ENCODE measurements around the gene ZFAND3. TPM values are rescaled to one million over a fixed set of nuclear protein-coding genes. Genes with fewer than 3 reads are reported as not detected.

The ZFAND3 gene
- total and polyA plus RNA-seq, 3 donors from 2014 or later, result 104 to 329 (median 109) TPM

- Histone ChIP-seq H3K4me1 (no peaks in the 10 kb centered on the region), H3K4me3 (no peak overlapping the region), H3K27ac (no peak overlapping the region), H3K9me3 (no peaks in the 10 kb centered on the region), H3K27me3 (no peaks in the 10 kb centered on the region), H3K36me3 (ENCODE audit: low read depth, missing control alignments) (no peaks in the 10 kb centered on the region)
- WGBS, 2 donors, result 79 to 81% methylated on average over 4 of the region's 4 CpGs
- no peak for TF ChIP-seq POLR2A (IDR thresholded peaks at IDR 0.05)
- TF ChIP-seq CTCF (IDR thresholded peaks at IDR 0.05), result no peak
- DNase-seq, result no peak
- intact Hi-C loops (cut with DNase I; ENCODE audit: low total_unique reads), result no loop called here
Measured at GRCh38 chr6:37971711-37972390, 152.3 kb downstream of the ZFAND3 start.

GRCh38 chr6:37972994-37973757, 153.6 kb downstream of the ZFAND3 start:
- 90 to 91% methylated on average over 1 of the region's 1 CpG for WGBS, 2 donors
- no peaks in the 10 kb centered on the region for H3K27me3 ChIP-seq

GRCh38 chr6:37974381-37974780, 154.9 kb downstream of the ZFAND3 start:
- TF ChIP-seq POLR2A (IDR thresholded peaks at IDR 0.05) (no peak), CTCF (IDR thresholded peaks at IDR 0.05) (no peak)
- Histone ChIP-seq H3K4me1 (no peaks in the 10 kb centered on the region), H3K27me3 (no peaks in the 10 kb centered on the region), H3K4me3 (no peak overlapping the region), H3K27ac (no peak overlapping the region), H3K36me3 (ENCODE audit: low read depth, missing control alignments) (no peaks in the 10 kb centered on the region), H3K9me3 (no peaks in the 10 kb centered on the region)
- intact Hi-C loops (cut with DNase I; ENCODE audit: low total_unique reads), result no loop called here
- no peak for DNase-seq
- WGBS, 2 donors, result 98 to 100% methylated on average over 4 of the region's 4 CpGs

More at GRCh38 chr6:37972994-37973757, 153.6 kb downstream of the ZFAND3 start:
- Histone ChIP-seq H3K9me3 (no peaks in the 10 kb centered on the region), H3K4me1 (no peaks in the 10 kb centered on the region), H3K4me3 (no peak overlapping the region), H3K27ac (no peak overlapping the region), H3K36me3 (ENCODE audit: low read depth, missing control alignments) (no peaks in the 10 kb centered on the region)
- intact Hi-C loops (cut with DNase I; ENCODE audit: low total_unique reads), result no loop called here
- no peak for DNase-seq
- TF ChIP-seq POLR2A (IDR thresholded peaks at IDR 0.05), result no peak
- TF ChIP-seq CTCF (IDR thresholded peaks at IDR 0.05), result no peak

GRCh38 chr6:37974943-37975342, 155.4 kb downstream of the ZFAND3 start:
- no peaks in the 10 kb centered on the region for H3K9me3 ChIP-seq
- intact Hi-C loops (cut with DNase I; ENCODE audit: low total_unique reads), result no loop called here
- TF ChIP-seq POLR2A (IDR thresholded peaks at IDR 0.05), result no peak
- no peak for TF ChIP-seq CTCF (IDR thresholded peaks at IDR 0.05)
- DNase-seq, result no peak
- H3K27ac ChIP-seq, result no peak overlapping the region
- no peaks in the 10 kb centered on the region for H3K36me3 ChIP-seq (ENCODE audit: low read depth, missing control alignments)
- 97 to 100% methylated on average over 1 of the region's 1 CpG for WGBS, 2 donors
- H3K4me3 ChIP-seq, result no peak overlapping the region
- H3K4me1 ChIP-seq, result peaks cover 3% of the 10 kb centered on the region
- no peaks in the 10 kb centered on the region for H3K27me3 ChIP-seq

All from testis (tissue), 3 donors.